ENCODE measurements around the gene COX6B2.
A peak's percentile ranks its signal among the peaks of the same experiment; 100 is the strongest.

Gene COX6B2

GRCh38 chr19:55309448-55309847 is 45.1 kb downstream of the COX6B2 start:
- H3K9me3 Mint-ChIP-seq: no peaks in the 10 kb centered on the region
- no peak overlapping the region for H3K27ac Mint-ChIP-seq
- no peak overlapping the region for H3K4me3 Mint-ChIP-seq
- peaks cover 32% of the 10 kb centered on the region for H3K36me3 Mint-ChIP-seq (ENCODE audit: low read depth)
- peaks cover 19% of the 10 kb centered on the region for H3K4me1 Mint-ChIP-seq (ENCODE audit: low read depth)
- intact Hi-C loops (cut with micrococcal nuclease): no loop called here
- no peaks in the 10 kb centered on the region for H3K27me3 Mint-ChIP-seq

DNA sequence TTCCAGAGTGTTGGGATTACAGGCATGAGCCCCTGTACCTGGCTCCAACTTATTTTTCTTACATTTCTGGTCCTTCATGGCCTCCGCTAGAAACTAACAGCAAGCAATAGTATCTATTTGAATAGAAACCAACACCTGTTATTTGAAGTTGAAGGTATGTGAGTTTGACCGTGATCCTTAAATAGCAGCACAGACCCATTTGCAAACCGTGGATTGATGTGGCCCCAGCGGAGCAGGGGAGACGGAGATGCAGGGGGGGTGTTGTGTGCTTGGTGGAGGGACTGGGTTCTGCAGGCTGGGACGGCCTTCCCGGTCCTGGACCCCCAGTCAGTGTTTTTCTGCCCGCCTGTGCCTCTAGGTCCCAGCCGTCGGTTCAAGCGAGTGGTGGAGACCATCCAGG is 46.2 kb downstream of the COX6B2 start:
- Mint-ChIP-seq H3K27me3 (no peaks in the 10 kb centered on the region), H3K4me1 (ENCODE audit: low read depth) (peaks cover 10% of the 10 kb centered on the region), H3K27ac (no peak overlapping the region), H3K4me3 (no peak overlapping the region), H3K9me3 (no peaks in the 10 kb centered on the region), H3K36me3 (ENCODE audit: low read depth) (peaks cover 21% of the 10 kb centered on the region)
- intact Hi-C loops (cut with micrococcal nuclease): no loop called here

DNA sequence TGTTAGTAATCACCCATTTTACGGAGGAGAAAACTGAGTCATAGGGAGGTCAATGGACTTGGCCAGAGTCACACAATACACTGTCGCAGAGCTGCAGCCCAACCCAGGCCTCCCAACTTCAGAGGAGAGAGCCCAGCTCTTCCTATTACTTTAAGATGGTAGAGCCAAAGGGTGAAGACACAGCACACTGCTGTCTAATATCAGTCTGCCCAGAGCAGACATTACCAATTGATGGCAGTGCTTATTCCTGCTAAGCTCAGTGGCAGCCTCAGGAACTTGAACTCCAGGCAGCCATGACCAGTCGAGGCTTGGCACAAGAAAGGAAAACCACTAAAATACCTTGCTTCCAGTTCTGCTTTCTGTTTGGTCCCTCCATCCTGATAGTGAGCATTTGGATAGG is 47.8 kb downstream of the COX6B2 start:
- H3K27ac Mint-ChIP-seq: no peak overlapping the region
- H3K9me3 Mint-ChIP-seq: no peaks in the 10 kb centered on the region
- H3K4me1 Mint-ChIP-seq (ENCODE audit: low read depth): peaks cover 15% of the 10 kb centered on the region
- H3K27me3 Mint-ChIP-seq: no peaks in the 10 kb centered on the region
- H3K4me3 Mint-ChIP-seq: no peak overlapping the region
- H3K36me3 Mint-ChIP-seq (ENCODE audit: low read depth): peaks cover 5% of the 10 kb centered on the region
- intact Hi-C loops (cut with micrococcal nuclease): no loop called here

- Mint-ChIP-seq H3K4me1 (ENCODE audit: low read depth) (peaks cover 21% of the 10 kb centered on the region), H3K9me3 (no peaks in the 10 kb centered on the region), H3K27ac (no peak overlapping the region), H3K27me3 (peaks cover under 1% of the 10 kb centered on the region), H3K4me3 (no peak overlapping the region), H3K36me3 (ENCODE audit: low read depth) (no peaks in the 10 kb centered on the region)
- intact Hi-C loops (cut with micrococcal nuclease): loop anchor here (2.0 kb wide), 1 partner anchor 33 kb away; the partner anchor contains the start of gene KMT5C
These were observed 48.4 kb downstream of the COX6B2 start for GRCh38 chr19:55305983-55306562.

DNA sequence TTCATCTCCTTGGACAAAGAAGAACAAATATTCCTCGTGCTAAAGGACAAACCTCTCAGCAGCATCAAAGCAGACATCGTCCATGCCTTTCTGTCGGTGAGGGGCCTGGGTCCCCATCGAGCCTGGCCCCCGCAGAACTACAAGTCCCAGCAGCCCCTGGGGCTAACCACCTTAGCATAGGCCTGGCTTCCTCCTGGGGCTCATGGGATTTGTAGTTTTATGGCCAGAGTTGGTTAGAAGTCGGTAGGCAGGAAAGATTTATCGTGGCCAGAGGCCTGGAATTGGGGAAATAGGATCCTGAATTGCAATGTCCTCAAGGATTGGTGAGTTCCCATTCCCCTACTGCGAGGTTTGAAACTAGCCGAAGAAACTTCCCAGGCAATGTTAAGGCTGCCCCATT is 49.0 kb downstream of the COX6B2 start:
- no peak overlapping the region for H3K27ac Mint-ChIP-seq
- peaks cover 21% of the 10 kb centered on the region for H3K4me1 Mint-ChIP-seq (ENCODE audit: low read depth)
- intact Hi-C loops (cut with micrococcal nuclease): loop anchor here (2.0 kb wide), 1 partner anchor 33 kb away; the partner anchor contains the start of gene KMT5C
- no peak overlapping the region for H3K4me3 Mint-ChIP-seq
- H3K9me3 Mint-ChIP-seq: no peaks in the 10 kb centered on the region
- H3K36me3 Mint-ChIP-seq (ENCODE audit: low read depth): no peaks in the 10 kb centered on the region
- H3K27me3 Mint-ChIP-seq: peaks cover 4% of the 10 kb centered on the region

- Mint-ChIP-seq H3K9me3 (no peaks in the 10 kb centered on the region), H3K4me1 (ENCODE audit: low read depth) (peaks cover 21% of the 10 kb centered on the region), H3K27ac (no peak overlapping the region), H3K36me3 (ENCODE audit: low read depth) (no peaks in the 10 kb centered on the region), H3K27me3 (peaks cover 6% of the 10 kb centered on the region), H3K4me3 (no peak overlapping the region)
- intact Hi-C loops (cut with micrococcal nuclease): loop anchor here (2.0 kb wide), 1 partner anchor 34 kb away; the partner anchor contains the start of gene KMT5C
These were observed 49.5 kb downstream of the COX6B2 start for GRCh38 chr19:55304980-55305379.

DNA sequence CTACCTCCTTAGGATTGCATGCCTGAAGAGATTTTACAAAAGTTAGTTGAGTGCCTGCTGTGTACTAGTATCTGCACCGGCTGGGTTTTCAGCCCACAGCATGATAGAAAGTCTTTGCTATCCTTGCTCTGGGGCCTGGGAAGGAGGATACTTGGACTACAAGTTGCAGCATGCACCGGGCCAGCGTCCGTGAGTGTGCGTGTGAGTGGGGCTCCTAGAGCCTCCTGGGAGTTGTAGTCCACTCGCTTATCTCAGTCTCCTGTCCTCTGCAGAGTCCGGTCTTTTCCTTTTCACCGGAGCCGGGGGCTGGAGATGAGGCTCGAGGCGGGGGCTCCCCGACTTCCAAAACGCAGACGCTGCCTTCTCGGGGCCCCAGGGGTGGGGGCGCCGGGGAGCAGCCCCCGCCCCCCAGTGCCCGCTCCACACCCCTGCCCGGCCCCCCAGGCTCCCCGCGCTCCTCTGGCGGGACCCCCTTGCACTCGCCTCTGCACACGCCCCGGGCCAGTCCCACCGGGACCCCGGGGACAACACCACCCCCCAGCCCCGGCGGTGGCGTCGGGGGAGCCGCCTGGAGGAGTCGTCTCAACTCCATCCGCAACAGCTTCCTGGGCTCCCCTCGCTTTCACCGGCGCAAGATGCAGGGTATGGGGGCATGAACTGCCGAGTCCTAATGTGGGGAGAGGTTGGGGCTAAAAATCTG is 50.1 kb downstream of the COX6B2 start:
- intact Hi-C loops (cut with micrococcal nuclease): loop anchor here (2.0 kb wide), 1 partner anchor 34 kb away; the partner anchor contains the start of gene KMT5C
- H3K9me3 Mint-ChIP-seq: no peaks in the 10 kb centered on the region
- no peak overlapping the region for H3K4me3 Mint-ChIP-seq
- peaks cover 11% of the 10 kb centered on the region for H3K27me3 Mint-ChIP-seq
- no peaks in the 10 kb centered on the region for H3K36me3 Mint-ChIP-seq (ENCODE audit: low read depth)
- no peak overlapping the region for H3K27ac Mint-ChIP-seq
- H3K4me1 Mint-ChIP-seq (ENCODE audit: low read depth): peaks cover 21% of the 10 kb centered on the region

- Mint-ChIP-seq H3K36me3 (ENCODE audit: low read depth) (no peaks in the 10 kb centered on the region), H3K4me3 (no peak overlapping the region), H3K9me3 (no peaks in the 10 kb centered on the region), H3K27ac (no peak overlapping the region), H3K27me3 (peaks cover 15% of the 10 kb centered on the region), H3K4me1 (ENCODE audit: low read depth) (peaks cover 21% of the 10 kb centered on the region)
- intact Hi-C loops (cut with micrococcal nuclease): no loop called here
These were observed 51.0 kb downstream of the COX6B2 start for GRCh38 chr19:55303477-55303876.

- H3K4me1 Mint-ChIP-seq (ENCODE audit: low read depth): peaks cover 21% of the 10 kb centered on the region
- no peaks in the 10 kb centered on the region for H3K36me3 Mint-ChIP-seq (ENCODE audit: low read depth)
- no peak overlapping the region for H3K4me3 Mint-ChIP-seq
- peaks cover 18% of the 10 kb centered on the region for H3K27me3 Mint-ChIP-seq
- H3K27ac Mint-ChIP-seq: no peak overlapping the region
- no peaks in the 10 kb centered on the region for H3K9me3 Mint-ChIP-seq
- intact Hi-C loops (cut with micrococcal nuclease): no loop called here
These were observed 52.2 kb downstream of the COX6B2 start for GRCh38 chr19:55302318-55302703.

GRCh38 chr19:55301459-55302317 is 52.8 kb downstream of the COX6B2 start:
- H3K4me3 Mint-ChIP-seq: peak overlapping the region; percentile 70
- no peaks in the 10 kb centered on the region for H3K36me3 Mint-ChIP-seq (ENCODE audit: low read depth)
- H3K4me1 Mint-ChIP-seq (ENCODE audit: low read depth): peaks cover 21% of the 10 kb centered on the region
- intact Hi-C loops (cut with micrococcal nuclease): no loop called here
- H3K27me3 Mint-ChIP-seq: peaks cover 21% of the 10 kb centered on the region
- H3K9me3 Mint-ChIP-seq: no peaks in the 10 kb centered on the region
- no peak overlapping the region for H3K27ac Mint-ChIP-seq

DNA sequence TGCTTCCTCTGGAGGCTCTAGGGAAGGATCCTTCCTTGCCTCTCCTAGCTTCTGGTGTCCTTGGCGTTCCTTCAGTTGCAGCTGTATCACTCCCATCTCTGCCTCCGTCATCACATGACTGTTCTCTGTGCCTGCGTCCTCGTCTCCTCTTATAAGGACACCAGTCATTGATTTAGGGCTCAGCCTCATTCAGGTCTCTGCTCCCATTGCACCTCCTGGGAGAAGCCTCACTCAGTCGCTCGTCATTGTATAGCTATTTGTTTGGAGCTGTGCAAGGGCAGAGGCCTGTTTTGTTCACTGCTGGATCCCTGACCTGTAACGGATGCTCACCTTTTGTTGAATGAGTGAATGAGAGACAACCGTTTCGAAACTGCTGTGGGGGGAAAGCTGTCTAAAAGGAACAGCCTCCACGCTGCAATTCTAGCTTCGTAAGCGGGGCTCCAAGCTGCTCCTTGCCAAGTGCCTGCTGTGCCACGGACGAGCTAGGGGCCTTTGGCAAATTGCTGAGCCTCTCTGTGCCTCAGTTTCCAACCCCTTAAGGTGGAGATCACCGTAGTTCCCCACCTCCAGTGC is 53.5 kb downstream of the COX6B2 start:
- intact Hi-C loops (cut with micrococcal nuclease): no loop called here
- Mint-ChIP-seq H3K9me3 (no peaks in the 10 kb centered on the region), H3K27ac (no peak overlapping the region), H3K27me3 (peaks cover 21% of the 10 kb centered on the region), H3K4me3 (peak overlapping the region; percentile 70), H3K4me1 (ENCODE audit: low read depth) (peaks cover 14% of the 10 kb centered on the region), H3K36me3 (ENCODE audit: low read depth) (no peaks in the 10 kb centered on the region)

GRCh38 chr19:55299991-55300390 is 54.5 kb downstream of the COX6B2 start:
- intact Hi-C loops (cut with micrococcal nuclease): loop anchor here (10.0 kb wide), 1 partner anchor 155 kb away; the partner anchor contains the start of gene TNNT1
- Mint-ChIP-seq H3K27ac (no peak overlapping the region), H3K27me3 (peaks cover 21% of the 10 kb centered on the region), H3K4me1 (ENCODE audit: low read depth) (peaks cover 13% of the 10 kb centered on the region), H3K36me3 (ENCODE audit: low read depth) (no peaks in the 10 kb centered on the region), H3K4me3 (no peak overlapping the region), H3K9me3 (no peaks in the 10 kb centered on the region)
